B cell (primary cell): Measurements from ENCODE around the gene TSPAN33. TPM values are rescaled to one million over a fixed set of nuclear protein-coding genes. Genes with fewer than 3 reads are reported as not detected.
A peak's percentile ranks its signal among the peaks of the same experiment; 100 is the strongest.

Source experiments
- ATAC-seq: fragments of 200-7000 bp; cut with Tn5 transposase; one replicate; pipeline ENCODE4 v1.10.0; 2021; ENCODE audit warnings: low read depth, mild to moderate bottlenecking, moderate number of reproducible peaks, moderate library complexity
- CTCF ChIA-PET: fragments of 350-600 bp; sonication (Branson Sonifier 250); formaldehyde crosslinking; loops from one replicate; lab custom pipeline; 2021; ENCODE audit warnings: antibody characterized with exemption, inconsistent platforms; lab: Charles Lee
- POLR2A ChIA-PET: fragments of 350-600 bp; sonication (Branson Sonifier 250); formaldehyde crosslinking; loops from one replicate; lab custom pipeline; 2021; ENCODE audit warnings: antibody characterized with exemption; lab: Charles Lee
- DNase-seq: peaks from one replicate; pipeline ENCODE4 v3.0.0; 2013
- H2AFZ ChIP-seq: 2 replicates; pipeline ENCODE4 v1.6.1; 2012; ENCODE audit warnings: mild to moderate bottlenecking, low read depth, low read length; ENCODE audit not compliant: insufficient read depth, poor library complexity, severe bottlenecking
- H3K27ac ChIP-seq, 2 donors: 1 replicate in 1 of 2; 2 replicates in 1 of 2; pipeline ENCODE4 v1.5.1; 2012 to 2013; ENCODE audit warnings: low read length in 2 of 2, mild to moderate bottlenecking in 2 of 2, moderate library complexity in 1 of 2
- H3K27me3 ChIP-seq, 4 experiments: fragments of 200-600 bp in 1 of 4; sonication (generic) in 1 of 4; replicated peaks in 1 of 4; 1 replicate in 2 of 4; 2 replicates in 2 of 4; pipeline versions ENCODE4 v1.6.1 to v1.7.0; 2013 to 2016; ENCODE audit warnings: low read length in 3 of 4, mild to moderate bottlenecking in 2 of 4, mixed read lengths in 1 of 4, moderate library complexity in 1 of 4; ENCODE audit not compliant: insufficient read depth in 4 of 4, control insufficient read depth in 3 of 4; ENCODE audit errors: control extremely low read depth in 1 of 4
- H3K36me3 ChIP-seq, 2 experiments: replicated peaks in 1 of 2; 1 replicate in 1 of 2; 2 replicates in 1 of 2; pipeline versions ENCODE4 v1.6.1 to v1.7.1; 2013; ENCODE audit warnings: low read length in 1 of 2; ENCODE audit not compliant: insufficient read depth in 2 of 2, control insufficient read depth in 1 of 2; ENCODE audit errors: control extremely low read depth in 1 of 2, extremely low read depth in 1 of 2
- H3K4me1 ChIP-seq, 2 donors: fragments of 200-600 bp in 1 of 2; sonication (generic) in 1 of 2; 1 replicate in 1 of 2; 2 replicates in 1 of 2; pipeline versions ENCODE4 v1.5.1 to v1.6.1; 2013 to 2017; ENCODE audit warnings: low read length in 2 of 2; ENCODE audit not compliant: control insufficient read depth in 2 of 2, insufficient read depth in 2 of 2
- H3K4me2 ChIP-seq: replicated peaks from 2 replicates; pipeline ENCODE3; 2012; ENCODE audit warnings: mild to moderate bottlenecking, low read depth, low read length; ENCODE audit not compliant: poor library complexity, severe bottlenecking
- H3K4me3 ChIP-seq, 5 experiments: fragments of 200-600 bp in 1 of 5; sonication (generic) in 1 of 5; 1 replicate in 3 of 5; 2 replicates in 2 of 5; pipeline versions ENCODE4 v1.5.1 to v1.7.0; 2011 to 2016; ENCODE audit warnings: low read length in 4 of 5, mild to moderate bottlenecking in 4 of 5, low read depth in 2 of 5, control low read depth in 1 of 5, moderate library complexity in 1 of 5; ENCODE audit not compliant: insufficient read depth in 1 of 5; ENCODE audit errors: control extremely low read depth in 1 of 5, extremely low read depth in 1 of 5
- H3K79me2 ChIP-seq: fragments of 200-600 bp; sonication (generic); one replicate; pipeline ENCODE4 v1.6.0; 2016; ENCODE audit warnings: low read length; ENCODE audit not compliant: control insufficient read depth, insufficient read depth
- H3K9ac ChIP-seq: fragments of 200-600 bp; sonication (generic); 2 replicates; pipeline ENCODE4 v1.6.1; 2017; ENCODE audit warnings: mild to moderate bottlenecking, low read length, moderate library complexity
- H3K9me3 ChIP-seq, 3 donors: one replicate each; pipeline versions ENCODE4 v1.6.1 to v1.7.1; 2013; ENCODE audit warnings: low read length in 2 of 3; ENCODE audit not compliant: control insufficient read depth in 2 of 3, insufficient read depth in 1 of 3; ENCODE audit errors: control extremely low read depth in 1 of 3
- H4K20me1 ChIP-seq: 2 replicates; pipeline ENCODE4 v1.6.0; 2012; ENCODE audit warnings: mild to moderate bottlenecking, low read length; ENCODE audit not compliant: insufficient read depth, control insufficient read depth, poor library complexity, severe bottlenecking
- H3K27ac Mint-ChIP-seq: one replicate; pipeline ENCODE4 v1.8.0; 2021; ENCODE audit warnings: mixed read lengths
- H3K27me3 Mint-ChIP-seq: one replicate; pipeline ENCODE4 v1.8.0; 2021; ENCODE audit warnings: mixed read lengths
- H3K4me1 Mint-ChIP-seq: one replicate; pipeline ENCODE4 v1.8.0; 2021; ENCODE audit warnings: mixed read lengths
- H3K4me3 Mint-ChIP-seq: one replicate; pipeline ENCODE4 v1.8.0; 2021; ENCODE audit warnings: mixed read lengths
- H3K9me3 Mint-ChIP-seq: one replicate; pipeline ENCODE4 v1.8.0; 2022; ENCODE audit warnings: mixed read lengths; ENCODE audit not compliant: insufficient read depth
- EZH2 ChIP-seq: IDR thresholded peaks from 2 replicates; pipeline ENCODE4 v1.6.1; 2012; ENCODE audit warnings: borderline replicate concordance, low read depth, mild to moderate bottlenecking, moderate library complexity, low read length; ENCODE audit not compliant: insufficient read depth, poor library complexity, severe bottlenecking
- WGBS: methylation state at CpG from one replicate; pipeline ENCODE4 v1.1.5; 2013; ENCODE audit warnings: missing lambda C conversion rate; ENCODE audit not compliant: insufficient coverage; 5-methylcytosine and 5-hydroxymethylcytosine counted together
- intact Hi-C: fragments of 100-400 bp; cut with micrococcal nuclease; formaldehyde crosslinking; loops from one replicate; pipeline ENCODE4 v1.10.0; 2022
- polyA plus RNA-seq: library from polyadenylated mRNA; depleted of rRNA; stranded (reverse); fragments of >200 nt; gene quantifications from 2 replicates; pipeline ENCODE4 v1.2.3, GENCODE V29; 2012
- total RNA-seq, 2 donors: library from RNA; stranded (reverse); fragments of 120-200 nt in 1 of 2; gene quantifications; 1 replicate in 1 of 2; 2 replicates in 1 of 2; pipeline versions ENCODE4 v1.2.3 to v1.2.4, GENCODE V29; 2013 to 2022
- TF ChIP-seq, protein P1 (sequence below): fragments of 200-600 bp; IDR thresholded peaks from one replicate; pipeline ENCODE4 v1.8.0; 2022; ENCODE audit warnings: antibody characterized with exemption, mild to moderate bottlenecking

Gene TSPAN33
- total and polyA plus RNA-seq, 2 donors (not counting 1 experiment from before 2014, with no cell fraction given): 111 TPM

DNA sequence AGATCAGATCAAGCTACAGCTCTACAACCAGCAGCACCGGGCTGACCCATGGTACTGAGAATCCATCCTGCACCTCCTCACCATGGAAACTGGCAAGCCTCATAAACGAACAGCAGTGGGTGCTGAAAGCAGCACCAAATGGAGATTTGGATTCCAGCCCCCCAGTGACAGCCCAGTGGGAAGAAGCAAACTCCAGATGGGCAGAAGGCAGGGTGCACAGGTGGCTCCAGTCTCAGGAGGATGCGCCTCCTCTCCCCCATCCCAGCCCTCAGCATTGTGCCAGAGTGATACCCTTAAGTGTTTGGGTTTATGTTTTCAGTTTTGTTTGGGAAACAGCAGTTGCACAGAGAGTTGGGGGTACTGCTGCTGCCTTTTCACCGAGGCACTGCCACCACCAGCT, 23.3 kb downstream of the TSPAN33 start:
- Mint-ChIP-seq H3K9me3 (no peaks in the 10 kb centered on the region), H3K4me3 (peak overlapping the region; percentile 66), H3K27ac (peak overlapping the region; percentile 70), H3K4me1 (peaks cover 57% of the 10 kb centered on the region), H3K27me3 (no peaks in the 10 kb centered on the region)
- ChIA-PET POLR2A (interaction anchor here (1.3 kb wide), 1 partner anchor 8 kb away, joined by 3 read pairs; no protein-coding TSS in a partner anchor), CTCF (interaction anchor here (0.7 to 11.9 kb wide), 3 partner anchors 31 to 78 kb away, joined by 3 to 118 read pairs (median 5); no protein-coding TSS in a partner anchor)
- Histone ChIP-seq H3K79me2 (peaks cover 12% of the 10 kb centered on the region), H4K20me1 (peaks cover 11% of the 10 kb centered on the region), H3K4me3 (no peak overlapping the region), H3K27ac (peak overlapping the region in 1 of 2 donors; percentile 73), H3K9ac (no peak overlapping the region), H3K4me2 (no peak overlapping the region), H3K9me3 (no peaks in the 10 kb centered on the region), H2AFZ (no peak overlapping the region), H3K36me3 (peaks cover 0 to 40% of the 10 kb centered on the region in 2 experiments), H3K27me3 (no peaks in the 10 kb centered on the region), H3K4me1 (peaks cover 35 to 39% of the 10 kb centered on the region in 2 donors)
- TF ChIP-seq EZH2: no peak
- TF ChIP-seq, protein P1, sequence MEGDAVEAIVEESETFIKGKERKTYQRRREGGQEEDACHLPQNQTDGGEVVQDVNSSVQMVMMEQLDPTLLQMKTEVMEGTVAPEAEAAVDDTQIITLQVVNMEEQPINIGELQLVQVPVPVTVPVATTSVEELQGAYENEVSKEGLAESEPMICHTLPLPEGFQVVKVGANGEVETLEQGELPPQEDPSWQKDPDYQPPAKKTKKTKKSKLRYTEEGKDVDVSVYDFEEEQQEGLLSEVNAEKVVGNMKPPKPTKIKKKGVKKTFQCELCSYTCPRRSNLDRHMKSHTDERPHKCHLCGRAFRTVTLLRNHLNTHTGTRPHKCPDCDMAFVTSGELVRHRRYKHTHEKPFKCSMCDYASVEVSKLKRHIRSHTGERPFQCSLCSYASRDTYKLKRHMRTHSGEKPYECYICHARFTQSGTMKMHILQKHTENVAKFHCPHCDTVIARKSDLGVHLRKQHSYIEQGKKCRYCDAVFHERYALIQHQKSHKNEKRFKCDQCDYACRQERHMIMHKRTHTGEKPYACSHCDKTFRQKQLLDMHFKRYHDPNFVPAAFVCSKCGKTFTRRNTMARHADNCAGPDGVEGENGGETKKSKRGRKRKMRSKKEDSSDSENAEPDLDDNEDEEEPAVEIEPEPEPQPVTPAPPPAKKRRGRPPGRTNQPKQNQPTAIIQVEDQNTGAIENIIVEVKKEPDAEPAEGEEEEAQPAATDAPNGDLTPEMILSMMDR: no peak
- no peak for DNase-seq
- no peak for ATAC-seq
- 91% methylated on average over 3 of the region's 4 CpGs for WGBS
- intact Hi-C loops: loop anchor here (2.0 kb wide), 2 partner anchors 21 to 77 kb away; no protein-coding TSS in a partner anchor
